ENCODE data around the gene RHBDD2.

The RHBDD2 gene

DNA sequence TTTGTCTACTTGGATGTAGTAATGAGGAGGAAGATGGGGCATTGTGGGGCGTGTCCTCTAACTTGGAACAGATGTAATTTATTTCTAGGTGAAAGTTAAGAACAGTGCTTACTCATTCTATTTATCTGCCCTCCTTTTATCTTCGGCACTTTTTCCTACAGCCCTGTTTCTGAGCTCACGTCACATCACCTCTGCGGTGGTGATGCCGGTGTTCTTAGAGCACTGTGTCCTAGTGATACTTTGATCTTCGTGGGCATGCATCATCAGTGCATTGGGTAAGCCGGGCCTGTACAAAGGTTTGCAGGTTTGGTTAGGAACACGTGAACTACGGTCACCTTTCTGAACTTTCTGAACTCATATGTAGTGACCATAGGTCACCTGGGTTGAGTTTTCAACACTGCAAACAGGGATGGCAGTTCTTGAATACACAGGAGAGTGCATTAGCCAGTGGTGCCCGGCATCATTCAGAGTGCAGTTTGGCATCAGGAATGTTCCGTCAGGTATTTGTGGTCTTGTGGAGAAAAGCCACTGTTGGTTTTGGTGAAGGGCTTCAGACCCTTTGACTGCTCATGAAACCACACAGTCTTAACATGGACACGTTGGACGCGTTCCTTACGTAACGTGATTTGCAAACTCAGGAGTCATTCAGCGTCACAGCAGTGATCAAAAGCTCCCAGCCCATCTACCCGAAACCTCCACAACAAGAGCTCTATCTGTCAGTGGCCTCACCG, 41.8 kb downstream of the RHBDD2 start:
- DNase-seq (ENCODE audit: low read depth), result no peak

DNA sequence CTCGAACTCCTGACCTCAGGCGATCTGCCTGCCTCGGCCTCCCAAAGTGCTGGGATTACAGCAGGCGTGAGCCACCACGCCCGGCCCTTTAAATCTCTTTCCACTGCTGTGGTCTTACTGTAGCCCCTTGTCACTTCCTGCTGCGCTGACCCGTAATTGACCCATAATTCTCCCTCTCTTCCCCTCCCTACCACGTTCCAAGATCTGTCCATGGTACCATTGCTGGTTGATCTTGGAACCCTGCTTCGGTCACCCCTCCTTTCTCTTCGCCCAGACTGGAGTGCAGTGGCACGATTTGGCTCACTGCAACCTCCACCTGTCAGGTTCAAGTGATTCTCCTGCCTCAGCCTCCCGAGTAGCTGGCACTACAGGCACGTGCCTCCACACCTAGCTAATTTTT, 42.6 kb downstream of the RHBDD2 start:
- no peak for DNase-seq (ENCODE audit: low read depth)

DNA sequence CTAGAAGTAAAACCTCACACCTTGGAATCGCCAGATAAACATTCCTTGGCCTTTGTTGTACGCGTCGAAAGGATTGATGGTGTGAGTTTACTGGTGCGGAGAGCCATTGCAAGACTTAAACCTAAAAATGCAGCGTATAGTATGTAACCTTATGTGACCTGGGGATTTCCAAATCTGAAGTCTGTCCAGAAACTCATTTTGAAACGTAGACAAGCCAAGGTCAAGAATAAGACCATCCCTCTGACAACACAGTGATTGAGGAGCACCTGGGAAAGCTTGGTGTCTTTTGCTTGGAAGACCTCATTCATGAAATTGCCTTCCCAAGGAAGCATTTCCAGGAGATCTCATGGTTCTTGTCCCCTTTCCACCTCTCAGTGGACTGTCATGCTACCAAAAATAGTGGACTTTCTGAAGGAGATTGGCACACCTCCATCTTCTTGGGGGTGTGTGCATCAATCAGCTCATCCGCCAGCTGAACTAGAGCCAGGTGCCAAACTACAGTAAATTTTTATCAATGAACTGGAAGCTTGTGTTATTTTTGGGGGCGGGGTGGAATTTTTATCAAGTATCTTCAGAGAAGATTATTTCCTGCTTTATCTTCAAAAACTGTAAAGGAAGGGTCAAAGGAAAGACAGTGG, 44.3 kb downstream of the RHBDD2 start:
- no peak for DNase-seq (ENCODE audit: low read depth)

DNA sequence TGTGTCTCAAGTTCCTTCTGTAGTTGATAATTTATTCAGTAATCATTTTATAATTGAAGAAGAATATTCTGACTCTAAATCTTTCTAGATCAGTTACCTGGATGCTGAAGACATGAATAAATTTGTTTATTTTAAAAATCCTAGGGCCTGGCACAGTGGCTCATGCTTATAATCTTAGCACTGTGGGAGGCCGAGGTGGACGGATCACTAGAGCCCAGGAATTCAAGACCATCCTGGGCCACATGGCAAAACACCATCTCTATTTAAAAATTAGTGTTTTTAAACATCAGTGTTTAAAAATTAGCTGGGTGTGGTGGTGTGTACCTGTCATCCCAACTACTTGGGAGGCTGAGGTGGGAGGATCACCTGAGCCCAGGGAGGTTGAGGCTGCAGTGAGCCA, 45.4 kb downstream of the RHBDD2 start:
- no peak for DNase-seq (ENCODE audit: low read depth)

DNA sequence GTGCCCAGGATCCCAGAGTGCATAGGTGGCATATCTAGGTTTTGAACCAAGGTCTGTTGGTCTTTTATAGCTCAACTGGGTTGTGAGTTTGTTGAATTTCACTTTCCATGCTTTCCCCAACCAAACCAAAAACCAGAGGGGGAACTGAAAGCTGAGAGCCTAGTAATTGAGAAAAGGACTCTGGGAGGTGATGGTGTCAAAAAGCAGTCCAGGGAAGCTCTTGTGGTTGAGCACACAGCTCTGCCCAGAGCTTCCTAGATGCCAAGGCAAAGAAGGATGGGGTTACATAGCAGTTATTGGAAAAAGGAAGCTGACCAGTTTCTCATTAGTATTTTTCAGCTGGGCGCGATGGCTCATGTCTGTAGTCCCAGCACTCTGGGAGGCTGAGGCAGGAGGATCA, 46.1 kb downstream of the RHBDD2 start:
- DNase-seq (ENCODE audit: low read depth), result no peak

DNA sequence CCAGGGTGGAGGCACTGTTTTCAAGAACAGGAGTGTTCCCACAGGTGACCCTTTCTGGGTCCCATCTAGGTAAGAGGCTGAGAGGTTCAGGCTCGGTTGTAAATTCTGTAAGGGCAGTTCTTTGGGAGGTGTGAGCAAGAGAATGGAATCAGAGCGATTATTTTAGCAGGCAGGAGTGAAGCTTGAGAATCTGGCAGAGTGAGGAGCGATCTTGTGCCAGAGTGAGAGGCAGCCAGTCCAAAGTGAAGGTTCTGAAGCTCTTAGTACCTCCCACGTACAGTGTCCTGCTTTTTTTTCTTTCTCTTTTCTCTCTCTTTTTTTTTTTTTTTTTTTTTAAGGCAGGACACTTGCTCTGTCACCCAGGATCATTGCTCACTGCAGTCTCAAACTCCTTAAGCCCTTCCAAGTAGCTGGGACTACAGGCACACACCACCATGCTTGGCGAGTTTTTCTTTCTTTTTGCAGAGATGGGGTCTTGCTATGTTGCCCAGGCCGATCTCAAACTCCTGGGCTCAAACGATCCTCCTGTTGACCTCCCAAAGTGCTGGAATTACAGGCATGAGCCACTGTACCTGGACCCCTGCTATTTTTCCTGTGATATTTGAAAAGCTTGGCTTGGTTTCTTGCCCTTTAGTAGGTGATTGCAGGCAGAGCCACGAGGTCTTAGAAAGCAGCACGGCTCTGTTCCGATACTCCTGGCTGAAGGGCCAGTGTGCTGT, 47.0 kb downstream of the RHBDD2 start:
- no peak for DNase-seq (ENCODE audit: low read depth)

DNA sequence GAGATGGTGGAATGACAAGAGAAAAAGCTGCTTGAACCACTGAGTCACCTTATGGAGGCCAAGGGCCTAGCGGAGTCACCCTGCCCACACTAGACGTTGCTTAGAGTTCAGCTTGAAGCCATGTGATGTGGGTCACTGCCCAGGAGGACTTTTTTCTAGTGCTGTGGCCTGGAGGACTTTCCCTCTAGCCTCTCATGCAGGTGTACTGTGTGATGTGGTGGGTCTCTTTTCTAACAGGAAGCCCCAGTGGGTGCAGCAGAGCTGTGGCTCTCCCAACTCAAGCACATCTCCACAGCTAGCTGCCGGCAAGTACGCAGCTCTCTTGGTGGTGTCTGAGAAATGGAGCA, 49.7 kb downstream of the RHBDD2 start:
- no peak for DNase-seq (ENCODE audit: low read depth)

DNA sequence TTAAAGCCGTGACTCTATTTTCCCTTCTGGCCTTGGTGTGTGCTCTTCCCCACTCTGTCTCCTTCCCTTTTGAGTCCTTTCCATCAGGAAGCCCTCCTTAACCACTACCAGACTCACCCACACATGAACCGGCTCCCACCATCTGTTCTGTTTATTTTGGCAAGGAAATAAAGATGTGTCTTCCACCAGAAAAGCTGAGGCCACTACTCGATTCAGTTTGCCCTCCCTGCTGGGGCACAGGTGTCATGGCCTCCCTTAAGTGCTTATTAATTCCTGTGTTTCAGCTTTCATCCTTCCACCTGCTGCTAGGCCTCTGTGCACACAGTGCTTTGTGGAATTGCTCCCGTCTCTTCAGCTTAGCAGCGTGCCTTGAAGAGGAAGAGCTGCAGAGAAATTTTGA, 52.8 kb downstream of the RHBDD2 start:
- DNase-seq (ENCODE audit: low read depth), result no peak

DNA sequence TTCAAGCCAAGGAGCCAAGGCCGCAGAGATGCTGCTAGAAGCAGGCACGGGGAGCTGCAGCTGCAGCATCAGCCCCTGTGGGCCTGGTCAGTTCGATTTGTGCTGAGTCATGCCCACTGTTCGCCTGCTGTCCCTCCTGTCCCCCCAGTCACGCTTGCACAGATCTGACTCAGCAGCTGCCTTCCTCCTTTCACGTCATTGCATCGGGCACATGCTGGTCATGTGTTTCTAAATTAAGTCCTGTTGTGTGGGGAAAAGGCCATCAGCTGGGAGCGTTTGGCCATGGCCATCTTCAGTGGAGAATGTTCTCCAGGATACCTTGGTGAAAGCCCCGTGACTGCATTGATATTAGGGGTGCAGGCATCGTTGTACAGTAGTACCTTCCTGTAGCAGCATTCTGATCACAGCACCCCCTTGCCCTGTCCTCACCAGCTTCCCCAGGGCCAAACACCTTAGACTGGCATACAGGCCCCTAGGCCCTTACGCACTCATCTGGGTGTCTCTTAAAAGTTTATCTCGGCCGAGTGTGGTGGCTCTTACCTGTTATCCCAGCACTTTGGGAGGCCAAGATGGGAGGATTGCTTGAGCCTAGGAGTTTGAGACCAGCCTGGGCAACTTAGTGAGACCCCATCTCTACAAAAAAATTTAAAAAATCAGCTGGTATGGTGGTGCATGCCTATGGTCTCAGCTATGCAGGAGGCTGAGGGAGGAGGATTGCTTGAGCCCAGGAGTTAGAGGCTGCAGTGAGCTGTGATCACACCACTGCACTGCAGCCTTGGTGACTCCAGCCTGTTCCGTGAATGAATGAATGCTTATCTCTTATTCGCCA, 59.3 kb downstream of the RHBDD2 start:
- DNase-seq (ENCODE audit: low read depth), result peak; percentile 96
